Measurements from ENCODE around the gene SH3PXD2B.

SH3PXD2B gene

DNA sequence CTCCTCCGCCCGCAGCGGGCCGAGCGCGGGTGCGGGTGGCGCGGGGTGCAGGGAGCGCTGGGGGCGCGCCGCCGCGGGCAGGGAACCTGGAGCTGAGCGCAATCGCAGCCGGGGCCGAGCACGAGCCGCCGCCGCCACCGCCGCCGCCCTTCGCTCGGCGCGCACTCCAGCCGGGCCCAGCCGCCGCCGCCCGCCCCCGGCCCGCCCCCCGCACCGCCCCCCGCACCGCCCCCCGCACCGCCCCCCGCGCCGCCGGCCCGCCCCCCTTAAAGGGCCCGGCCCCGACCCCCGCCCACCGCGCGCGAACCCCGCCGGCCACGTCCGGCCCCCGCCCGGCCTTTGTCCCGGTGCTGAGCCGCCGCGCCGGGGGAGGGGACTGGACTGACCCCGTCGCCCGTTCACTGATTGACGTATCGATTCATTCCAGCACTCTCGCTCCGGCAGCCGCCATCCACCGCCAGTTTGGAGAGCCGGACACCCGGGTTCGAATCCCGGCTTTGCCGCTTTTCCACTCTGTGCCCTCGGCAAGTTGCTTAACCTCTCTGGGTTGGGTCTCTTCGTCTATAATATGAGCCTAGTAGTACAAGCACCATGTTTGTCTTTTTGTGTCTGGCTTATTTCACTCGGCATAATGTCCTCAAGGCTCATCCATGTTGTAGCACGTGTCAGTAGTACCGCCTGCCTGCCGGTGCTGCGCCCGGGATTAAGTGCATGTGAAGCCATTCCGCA lies at the start of gene SH3PXD2B:
SH3PXD2B (minus strand) TSS at position 168 of the 729 bp plus-strand sequence. CDS start 173 bp downstream, outside the sequence.
- H3K4me3 ChIP-seq (ENCODE audit: low read depth, low read length): peak within 1 kb of the TSS; percentile 85
- TF ChIP-seq, protein P1, sequence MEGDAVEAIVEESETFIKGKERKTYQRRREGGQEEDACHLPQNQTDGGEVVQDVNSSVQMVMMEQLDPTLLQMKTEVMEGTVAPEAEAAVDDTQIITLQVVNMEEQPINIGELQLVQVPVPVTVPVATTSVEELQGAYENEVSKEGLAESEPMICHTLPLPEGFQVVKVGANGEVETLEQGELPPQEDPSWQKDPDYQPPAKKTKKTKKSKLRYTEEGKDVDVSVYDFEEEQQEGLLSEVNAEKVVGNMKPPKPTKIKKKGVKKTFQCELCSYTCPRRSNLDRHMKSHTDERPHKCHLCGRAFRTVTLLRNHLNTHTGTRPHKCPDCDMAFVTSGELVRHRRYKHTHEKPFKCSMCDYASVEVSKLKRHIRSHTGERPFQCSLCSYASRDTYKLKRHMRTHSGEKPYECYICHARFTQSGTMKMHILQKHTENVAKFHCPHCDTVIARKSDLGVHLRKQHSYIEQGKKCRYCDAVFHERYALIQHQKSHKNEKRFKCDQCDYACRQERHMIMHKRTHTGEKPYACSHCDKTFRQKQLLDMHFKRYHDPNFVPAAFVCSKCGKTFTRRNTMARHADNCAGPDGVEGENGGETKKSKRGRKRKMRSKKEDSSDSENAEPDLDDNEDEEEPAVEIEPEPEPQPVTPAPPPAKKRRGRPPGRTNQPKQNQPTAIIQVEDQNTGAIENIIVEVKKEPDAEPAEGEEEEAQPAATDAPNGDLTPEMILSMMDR (conservative IDR thresholded peaks at IDR 0.05; ENCODE audit: low read depth, low read length): no peak
- peak; percentile 52 for DNase-seq (ENCODE audit: low read depth)

DNA sequence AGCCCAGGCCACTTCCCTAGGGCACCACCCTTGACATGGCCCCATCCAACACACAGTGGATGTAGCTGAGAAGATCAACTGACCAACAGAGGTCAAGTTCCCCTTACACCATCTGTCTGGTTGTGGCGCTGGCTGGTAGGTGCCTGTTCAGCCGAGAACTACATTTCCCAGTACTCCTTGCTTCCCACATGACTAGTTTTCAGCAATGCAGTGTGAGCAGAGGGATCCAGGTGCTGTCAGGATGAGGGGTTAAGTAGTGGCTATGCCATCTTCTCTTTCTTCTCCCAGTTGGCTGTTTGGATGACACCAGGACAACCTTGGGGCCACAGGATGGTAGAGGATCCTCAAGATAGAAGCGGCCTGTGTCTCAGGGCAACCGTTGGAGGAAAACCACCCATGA lies 48.6 kb upstream of the SH3PXD2B start:
- H3K4me3 ChIP-seq (ENCODE audit: low read depth, low read length): no peak overlapping the region
- peak; percentile 15 for DNase-seq (ENCODE audit: low read depth)
- TF ChIP-seq, protein P1 (conservative IDR thresholded peaks at IDR 0.05; ENCODE audit: low read depth, low read length): no peak

DNA sequence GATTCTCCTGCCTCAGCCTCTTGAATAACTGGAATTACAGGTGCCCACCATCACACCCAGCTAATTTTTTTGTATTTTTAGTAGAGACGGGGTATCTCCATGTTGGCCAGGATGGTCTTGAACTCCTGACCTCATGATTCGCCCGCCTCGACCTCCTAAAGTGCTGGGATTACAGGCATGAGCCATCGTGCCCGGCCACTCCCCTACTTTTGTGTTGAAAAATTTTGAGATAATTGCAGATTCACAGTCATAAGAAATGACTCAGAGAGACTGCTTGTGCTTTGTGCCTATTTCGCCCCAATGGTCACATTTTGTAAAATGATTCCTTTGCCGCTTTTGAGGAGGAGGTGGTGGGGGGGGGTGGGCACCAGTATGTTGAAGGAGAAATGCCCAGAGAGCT lies 48.1 kb upstream of the SH3PXD2B start:
- TF ChIP-seq, protein P1 (conservative IDR thresholded peaks at IDR 0.05; ENCODE audit: low read depth, low read length): no peak
- H3K4me3 ChIP-seq (ENCODE audit: low read depth, low read length): no peak overlapping the region
- no peak for DNase-seq (ENCODE audit: low read depth)

DNA sequence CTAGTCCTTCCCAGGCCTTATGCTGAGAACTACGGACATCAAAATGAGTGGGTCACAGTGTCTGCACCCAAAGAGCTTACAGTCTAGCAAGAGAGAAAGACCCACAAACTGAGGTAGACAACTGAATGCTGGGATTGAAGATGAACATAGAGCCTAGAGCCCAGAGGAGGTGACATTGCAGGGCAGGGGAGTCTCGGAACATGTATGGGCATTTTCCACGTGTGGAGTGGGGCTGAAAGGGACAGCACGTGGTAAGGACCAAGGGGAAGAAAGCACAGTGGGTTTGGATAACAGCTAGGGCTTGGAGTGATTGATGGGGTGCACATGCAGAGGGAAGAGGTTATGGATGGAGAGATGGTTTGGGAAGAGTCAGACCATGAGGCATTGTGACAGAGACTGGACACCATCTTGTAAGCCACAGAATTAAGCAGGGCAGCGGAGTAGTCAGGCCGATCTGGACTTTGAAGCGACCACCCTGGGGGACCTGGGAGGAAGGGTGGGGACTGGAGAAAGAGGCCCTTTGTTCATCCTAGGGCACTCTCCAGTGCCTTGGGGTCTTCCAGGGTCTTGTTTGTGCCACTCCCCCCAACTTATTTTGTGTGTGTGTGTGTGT lies 47.5 kb upstream of the SH3PXD2B start:
- no peak for DNase-seq (ENCODE audit: low read depth)
- TF ChIP-seq, protein P1 (conservative IDR thresholded peaks at IDR 0.05; ENCODE audit: low read depth, low read length): no peak
- no peak overlapping the region for H3K4me3 ChIP-seq (ENCODE audit: low read depth, low read length)

DNA sequence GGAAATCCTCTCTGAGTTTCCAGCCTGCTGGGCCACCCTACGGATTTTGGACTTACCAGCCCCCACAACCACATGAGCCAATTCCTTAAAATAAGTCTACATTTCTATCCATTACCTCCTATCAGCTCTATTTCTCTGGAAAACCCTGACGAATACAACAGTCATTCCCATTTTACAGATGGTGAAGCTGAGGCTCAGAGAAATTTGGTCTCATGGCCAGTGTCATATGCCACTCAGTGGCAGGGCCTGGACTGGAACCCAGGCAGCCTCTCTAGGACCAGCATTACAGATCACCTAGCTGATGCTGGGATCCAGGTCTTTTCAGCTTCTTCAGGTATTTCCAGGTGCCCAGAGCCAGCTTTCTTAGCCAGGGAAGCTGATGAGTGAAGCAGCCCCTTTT lies 45.0 kb upstream of the SH3PXD2B start:
- TF ChIP-seq, protein P1 (conservative IDR thresholded peaks at IDR 0.05; ENCODE audit: low read depth, low read length): no peak
- DNase-seq (ENCODE audit: low read depth): no peak
- no peak overlapping the region for H3K4me3 ChIP-seq (ENCODE audit: low read depth, low read length)

DNA sequence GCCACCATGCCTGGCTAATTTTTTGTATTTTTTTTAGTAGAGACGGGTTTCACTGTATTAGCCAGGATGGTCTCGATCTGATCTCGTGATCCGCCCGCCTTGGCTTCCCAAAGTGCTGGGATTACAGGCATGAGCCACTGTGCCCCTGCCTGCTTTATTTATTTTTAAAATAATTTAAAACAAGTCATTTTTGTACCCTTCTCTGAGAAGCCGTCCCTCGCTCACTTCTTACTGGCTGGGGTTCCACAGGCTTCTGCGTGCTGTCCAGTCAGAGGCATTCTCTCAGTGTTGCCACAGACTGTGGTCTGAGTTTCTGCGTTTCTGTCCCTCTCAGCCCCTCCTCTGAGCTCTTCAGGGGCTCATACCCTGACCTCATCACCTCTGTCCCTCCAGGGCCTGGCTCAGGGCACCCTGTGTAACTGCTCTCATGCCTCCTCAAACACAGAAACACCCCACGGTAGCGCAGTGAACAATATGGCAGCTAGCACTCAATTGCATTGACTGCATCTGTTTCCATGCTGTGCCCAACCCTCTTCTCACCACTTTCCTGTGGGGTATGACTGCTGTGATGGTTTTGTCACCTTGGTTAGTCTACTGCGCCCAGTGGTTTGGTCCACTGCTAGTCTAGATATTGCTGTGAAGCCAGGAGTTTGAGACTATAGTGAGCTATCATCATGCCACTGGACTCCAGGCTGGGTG lies 44.3 kb upstream of the SH3PXD2B start:
- no peak overlapping the region for H3K4me3 ChIP-seq (ENCODE audit: low read depth, low read length)
- DNase-seq (ENCODE audit: low read depth): no peak
- TF ChIP-seq, protein P1 (conservative IDR thresholded peaks at IDR 0.05; ENCODE audit: low read depth, low read length): no peak
